Smooth muscle cell (in vitro differentiated cells): Measurements from ENCODE around the gene SRI. TPM values are rescaled to one million over a fixed set of nuclear protein-coding genes. Genes with fewer than 3 reads are reported as not detected.

ENCODE experiments used
- DNase-seq: peaks from one replicate; lab custom pipeline; 2025; ENCODE audit not compliant: unreplicated experiment; lab: John Stamatoyannopoulos, UW
- H2AFZ ChIP-seq: fragments of 200-600 bp; sonication (generic); 2 replicates; pipeline ENCODE4 v1.6.0; 2016; ENCODE audit warnings: antibody characterized with exemption, low read depth, mild to moderate bottlenecking
- H3F3A ChIP-seq: fragments of 200-600 bp; sonication (generic); 2 replicates; pipeline ENCODE4 v1.6.0; 2017; ENCODE audit warnings: antibody characterized with exemption, low read depth
- H3K27ac ChIP-seq: fragments of 200-600 bp; sonication (generic); 2 replicates; pipeline ENCODE4 v1.5.1; 2016; ENCODE audit warnings: low read depth, mild to moderate bottlenecking
- H3K27me3 ChIP-seq: fragments of 200-600 bp; sonication (generic); 2 replicates; pipeline ENCODE4 v1.6.1; 2016; ENCODE audit warnings: low read depth, mild to moderate bottlenecking
- H3K36me3 ChIP-seq: fragments of 200-600 bp; sonication (generic); 2 replicates; pipeline ENCODE4 v1.5.1; 2016; ENCODE audit warnings: low read depth
- H3K4me1 ChIP-seq: fragments of 200-600 bp; sonication (generic); 2 replicates; pipeline ENCODE4 v1.5.1; 2016; ENCODE audit warnings: low read depth
- H3K4me2 ChIP-seq: fragments of 200-600 bp; sonication (generic); 2 replicates; pipeline ENCODE4 v1.6.0; 2016; ENCODE audit warnings: mild to moderate bottlenecking
- H3K4me3 ChIP-seq: fragments of 200-600 bp; sonication (generic); 2 replicates; pipeline ENCODE4 v1.5.1; 2016; ENCODE audit warnings: mild to moderate bottlenecking
- H3K79me2 ChIP-seq: fragments of 200-600 bp; sonication (generic); 2 replicates; pipeline ENCODE4 v1.6.0; 2016; ENCODE audit warnings: low read depth, mild to moderate bottlenecking
- H3K9ac ChIP-seq: fragments of 200-600 bp; sonication (generic); 2 replicates; pipeline ENCODE4 v1.6.0; 2016; ENCODE audit warnings: low read depth
- H3K9me3 ChIP-seq: fragments of 200-600 bp; sonication (generic); replicated peaks from 2 replicates; pipeline ENCODE4 v1.5.1; 2016; ENCODE audit warnings: low read depth
- H4K20me1 ChIP-seq: fragments of 200-600 bp; sonication (generic); 2 replicates; pipeline ENCODE4 v1.6.0; 2016; ENCODE audit warnings: low read depth
- WGBS: methylation state at CpG from one replicate; pipeline ENCODE4 v1.1.7; 2016; ENCODE audit warnings: low lambda C conversion rate; 5-methylcytosine and 5-hydroxymethylcytosine counted together
- polyA plus RNA-seq: library from polyadenylated mRNA; unstranded; fragments of >200 nt; fragmentation: Nextera tagmentation; extraction: Ambion mirVana; gene quantifications from 2 replicates; pipeline ENCODE4 v1.2.1, GENCODE V29; 2016
- total RNA-seq: library from RNA; depleted of rRNA; stranded (reverse); fragments of >200 nt; gene quantifications from 2 replicates; pipeline ENCODE4 v1.2.3, GENCODE V29; 2014
- TF ChIP-seq, protein P1 (sequence below): fragments of 200-600 bp; sonication (generic); IDR thresholded peaks from 2 replicates; pipeline ENCODE4 v1.5.1; 2017; ENCODE audit warnings: borderline replicate concordance, mild to moderate bottlenecking, antibody characterized with exemption; ENCODE audit not compliant: insufficient read depth, poor library complexity, severe bottlenecking

SRI gene
- total and polyA plus RNA-seq, 2 experiments from 2014 or later, result 75.2 to 175 TPM

DNA sequence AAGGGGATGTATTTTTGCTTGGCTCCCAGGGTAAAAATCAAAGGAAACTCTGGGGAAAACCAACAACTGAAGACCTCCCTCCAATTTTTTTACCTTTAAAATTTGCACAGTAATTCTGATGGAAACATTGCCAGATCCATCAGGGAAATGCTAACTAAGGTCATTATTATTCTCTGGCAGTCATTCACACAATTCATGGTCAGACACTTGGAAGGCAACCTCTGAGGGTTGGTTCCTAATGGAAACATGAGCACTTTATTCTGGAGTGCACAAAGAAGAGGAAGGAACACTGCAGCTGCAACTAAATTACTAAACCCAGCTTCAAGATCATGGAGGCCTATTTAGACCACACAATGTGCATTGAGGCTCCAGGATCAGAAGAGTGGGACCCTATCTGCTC, 34.2 kb downstream of the SRI start:
- H3K27me3 ChIP-seq, result no peaks in the 10 kb centered on the region
- no peaks in the 10 kb centered on the region for H4K20me1 ChIP-seq
- TF ChIP-seq, protein P1, sequence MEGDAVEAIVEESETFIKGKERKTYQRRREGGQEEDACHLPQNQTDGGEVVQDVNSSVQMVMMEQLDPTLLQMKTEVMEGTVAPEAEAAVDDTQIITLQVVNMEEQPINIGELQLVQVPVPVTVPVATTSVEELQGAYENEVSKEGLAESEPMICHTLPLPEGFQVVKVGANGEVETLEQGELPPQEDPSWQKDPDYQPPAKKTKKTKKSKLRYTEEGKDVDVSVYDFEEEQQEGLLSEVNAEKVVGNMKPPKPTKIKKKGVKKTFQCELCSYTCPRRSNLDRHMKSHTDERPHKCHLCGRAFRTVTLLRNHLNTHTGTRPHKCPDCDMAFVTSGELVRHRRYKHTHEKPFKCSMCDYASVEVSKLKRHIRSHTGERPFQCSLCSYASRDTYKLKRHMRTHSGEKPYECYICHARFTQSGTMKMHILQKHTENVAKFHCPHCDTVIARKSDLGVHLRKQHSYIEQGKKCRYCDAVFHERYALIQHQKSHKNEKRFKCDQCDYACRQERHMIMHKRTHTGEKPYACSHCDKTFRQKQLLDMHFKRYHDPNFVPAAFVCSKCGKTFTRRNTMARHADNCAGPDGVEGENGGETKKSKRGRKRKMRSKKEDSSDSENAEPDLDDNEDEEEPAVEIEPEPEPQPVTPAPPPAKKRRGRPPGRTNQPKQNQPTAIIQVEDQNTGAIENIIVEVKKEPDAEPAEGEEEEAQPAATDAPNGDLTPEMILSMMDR, result no peak
- no peak overlapping the region for H2AFZ ChIP-seq
- H3F3A ChIP-seq, result peaks cover 11% of the 10 kb centered on the region
- no peaks in the 10 kb centered on the region for H3K36me3 ChIP-seq
- no peaks in the 10 kb centered on the region for H3K79me2 ChIP-seq
- no peaks in the 10 kb centered on the region for H3K9me3 ChIP-seq
- no peak overlapping the region for H3K4me3 ChIP-seq
- peaks cover 12% of the 10 kb centered on the region for H3K4me1 ChIP-seq
- H3K27ac ChIP-seq, result peak overlapping the region; percentile 81
- DNase-seq, result no peak
- H3K9ac ChIP-seq, result no peak overlapping the region
- peak overlapping the region; percentile 58 for H3K4me2 ChIP-seq

DNA sequence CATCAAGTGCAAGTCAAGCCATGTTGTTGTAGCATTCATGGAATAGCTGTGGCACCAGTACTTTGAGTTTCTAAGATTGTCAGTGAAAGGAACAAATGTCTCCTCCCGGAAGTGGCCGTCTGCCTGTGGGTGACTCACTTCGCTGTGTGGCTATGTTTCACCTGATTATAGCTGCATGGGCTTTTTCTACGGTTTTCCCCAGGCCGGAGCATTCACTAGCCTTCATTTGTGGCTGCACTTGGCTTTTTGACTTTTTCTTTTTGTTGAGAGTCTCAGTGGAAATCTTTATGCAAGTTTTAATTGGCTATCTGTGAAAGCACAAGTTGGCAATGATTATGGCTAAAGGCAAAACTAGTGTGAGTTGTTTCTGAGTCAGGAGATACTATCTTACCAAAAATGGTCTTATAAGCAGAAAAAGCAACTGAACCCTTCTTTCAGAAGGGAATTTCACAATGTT, 35.0 kb downstream of the SRI start:
- Histone ChIP-seq H4K20me1 (no peaks in the 10 kb centered on the region), H3K27me3 (no peaks in the 10 kb centered on the region), H3K27ac (peak overlapping the region; percentile 81), H3K4me3 (no peak overlapping the region), H3K79me2 (no peaks in the 10 kb centered on the region), H3F3A (peaks cover 11% of the 10 kb centered on the region), H3K36me3 (no peaks in the 10 kb centered on the region), H3K9me3 (no peaks in the 10 kb centered on the region), H2AFZ (peak overlapping the region; percentile 6), H3K9ac (no peak overlapping the region), H3K4me1 (peaks cover 12% of the 10 kb centered on the region), H3K4me2 (peak overlapping the region; percentile 58)
- no peak for DNase-seq
- 26% methylated on average over 5 of the region's 5 CpGs for WGBS
- TF ChIP-seq, protein P1, result no peak

DNA sequence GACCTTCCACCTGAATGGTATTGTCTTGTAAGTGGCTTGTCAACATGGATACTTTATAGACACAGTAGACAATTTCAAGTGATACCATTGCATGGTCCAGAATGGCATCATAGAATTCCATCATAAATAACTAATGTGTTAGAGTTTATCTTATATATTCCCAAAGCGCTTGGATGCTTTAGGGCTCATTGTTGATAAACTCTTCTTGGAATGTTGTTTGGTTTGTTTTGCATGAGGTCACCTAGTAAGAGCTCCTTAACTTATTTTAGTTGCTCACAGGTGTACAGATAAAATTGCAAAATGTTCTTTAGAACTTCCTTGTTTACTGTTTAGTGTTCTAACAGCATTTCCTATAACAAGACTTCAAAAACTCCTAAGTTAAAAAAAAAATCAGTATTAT, 36.8 kb downstream of the SRI start:
- Histone ChIP-seq H3K4me1 (peaks cover 12% of the 10 kb centered on the region), H3K27ac (peak overlapping the region; percentile 39), H3K4me2 (no peak overlapping the region), H4K20me1 (no peaks in the 10 kb centered on the region), H3K36me3 (no peaks in the 10 kb centered on the region), H3K4me3 (no peak overlapping the region), H2AFZ (no peak overlapping the region), H3K9me3 (no peaks in the 10 kb centered on the region), H3K27me3 (no peaks in the 10 kb centered on the region), H3K79me2 (no peaks in the 10 kb centered on the region), H3K9ac (no peak overlapping the region), H3F3A (peaks cover 11% of the 10 kb centered on the region)
- WGBS, result 83% methylated on average over 1 of the region's 1 CpG
- TF ChIP-seq, protein P1, result no peak
- DNase-seq, result no peak

DNA sequence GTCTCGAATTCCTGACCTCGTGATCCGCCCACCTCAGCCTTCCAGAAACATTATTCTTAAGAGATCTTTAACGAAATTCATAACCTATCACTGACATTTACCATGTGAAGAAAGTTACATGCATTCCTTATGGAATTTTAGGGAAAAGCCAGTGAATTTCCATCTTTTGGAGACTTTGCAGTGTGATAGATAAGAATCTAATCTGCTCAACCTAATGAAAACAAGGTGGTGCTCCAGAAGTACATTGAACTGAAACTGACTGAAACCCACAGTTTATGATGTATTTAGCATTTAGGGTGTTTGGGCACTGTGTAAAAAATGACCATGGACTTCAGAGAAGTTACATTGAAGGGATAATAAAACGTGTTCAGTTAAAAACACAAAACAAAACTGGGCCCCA, 43.6 kb downstream of the SRI start:
- H3K4me3 ChIP-seq, result no peak overlapping the region
- TF ChIP-seq, protein P1, result no peak
- no peaks in the 10 kb centered on the region for H3K27me3 ChIP-seq
- WGBS, result 96% methylated on average over 5 of the region's 5 CpGs
- H3K4me2 ChIP-seq, result no peak overlapping the region
- H3K36me3 ChIP-seq, result no peaks in the 10 kb centered on the region
- no peak overlapping the region for H2AFZ ChIP-seq
- no peaks in the 10 kb centered on the region for H4K20me1 ChIP-seq
- H3K9me3 ChIP-seq, result no peaks in the 10 kb centered on the region
- H3K4me1 ChIP-seq, result no peaks in the 10 kb centered on the region
- no peaks in the 10 kb centered on the region for H3K79me2 ChIP-seq
- no peak overlapping the region for H3K27ac ChIP-seq
- H3K9ac ChIP-seq, result no peak overlapping the region
- no peak for DNase-seq
- no peaks in the 10 kb centered on the region for H3F3A ChIP-seq
